Epithelial cell of proximal tubule (primary cell): ENCODE data around the gene KLHL29. TPM values are rescaled to one million over a fixed set of nuclear protein-coding genes. Genes with fewer than 3 reads are reported as not detected.

Experiments used
- DNase-seq: peaks from one replicate; pipeline ENCODE4 v3.0.0-alpha.2; 2011; ENCODE audit warnings: low read depth
- H3K4me3 ChIP-seq: 2 replicates; pipeline ENCODE4 v1.5.1; 2011; ENCODE audit warnings: low read depth, mild to moderate bottlenecking, low read length
- total RNA-seq: library from RNA; depleted of rRNA; stranded (reverse); fragments of >200 nt; gene quantifications from 2 replicates; pipeline ENCODE4 v1.2.3, GENCODE V29; 2015
- TF ChIP-seq, protein P1 (sequence below): conservative IDR thresholded peaks from 2 replicates; pipeline ENCODE4 v1.5.1; 2012; ENCODE audit warnings: low read depth, mild to moderate bottlenecking, low read length

The KLHL29 gene
- total RNA-seq, 1 donor from 2014 or later: 12.0 TPM

- DNase-seq: no peak
- TF ChIP-seq, protein P1, sequence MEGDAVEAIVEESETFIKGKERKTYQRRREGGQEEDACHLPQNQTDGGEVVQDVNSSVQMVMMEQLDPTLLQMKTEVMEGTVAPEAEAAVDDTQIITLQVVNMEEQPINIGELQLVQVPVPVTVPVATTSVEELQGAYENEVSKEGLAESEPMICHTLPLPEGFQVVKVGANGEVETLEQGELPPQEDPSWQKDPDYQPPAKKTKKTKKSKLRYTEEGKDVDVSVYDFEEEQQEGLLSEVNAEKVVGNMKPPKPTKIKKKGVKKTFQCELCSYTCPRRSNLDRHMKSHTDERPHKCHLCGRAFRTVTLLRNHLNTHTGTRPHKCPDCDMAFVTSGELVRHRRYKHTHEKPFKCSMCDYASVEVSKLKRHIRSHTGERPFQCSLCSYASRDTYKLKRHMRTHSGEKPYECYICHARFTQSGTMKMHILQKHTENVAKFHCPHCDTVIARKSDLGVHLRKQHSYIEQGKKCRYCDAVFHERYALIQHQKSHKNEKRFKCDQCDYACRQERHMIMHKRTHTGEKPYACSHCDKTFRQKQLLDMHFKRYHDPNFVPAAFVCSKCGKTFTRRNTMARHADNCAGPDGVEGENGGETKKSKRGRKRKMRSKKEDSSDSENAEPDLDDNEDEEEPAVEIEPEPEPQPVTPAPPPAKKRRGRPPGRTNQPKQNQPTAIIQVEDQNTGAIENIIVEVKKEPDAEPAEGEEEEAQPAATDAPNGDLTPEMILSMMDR: no peak
- H3K4me3 ChIP-seq: no peak overlapping the region
These were observed 94.1 kb downstream of the KLHL29 start for GRCh38 chr2:23478933-23479683.

DNA sequence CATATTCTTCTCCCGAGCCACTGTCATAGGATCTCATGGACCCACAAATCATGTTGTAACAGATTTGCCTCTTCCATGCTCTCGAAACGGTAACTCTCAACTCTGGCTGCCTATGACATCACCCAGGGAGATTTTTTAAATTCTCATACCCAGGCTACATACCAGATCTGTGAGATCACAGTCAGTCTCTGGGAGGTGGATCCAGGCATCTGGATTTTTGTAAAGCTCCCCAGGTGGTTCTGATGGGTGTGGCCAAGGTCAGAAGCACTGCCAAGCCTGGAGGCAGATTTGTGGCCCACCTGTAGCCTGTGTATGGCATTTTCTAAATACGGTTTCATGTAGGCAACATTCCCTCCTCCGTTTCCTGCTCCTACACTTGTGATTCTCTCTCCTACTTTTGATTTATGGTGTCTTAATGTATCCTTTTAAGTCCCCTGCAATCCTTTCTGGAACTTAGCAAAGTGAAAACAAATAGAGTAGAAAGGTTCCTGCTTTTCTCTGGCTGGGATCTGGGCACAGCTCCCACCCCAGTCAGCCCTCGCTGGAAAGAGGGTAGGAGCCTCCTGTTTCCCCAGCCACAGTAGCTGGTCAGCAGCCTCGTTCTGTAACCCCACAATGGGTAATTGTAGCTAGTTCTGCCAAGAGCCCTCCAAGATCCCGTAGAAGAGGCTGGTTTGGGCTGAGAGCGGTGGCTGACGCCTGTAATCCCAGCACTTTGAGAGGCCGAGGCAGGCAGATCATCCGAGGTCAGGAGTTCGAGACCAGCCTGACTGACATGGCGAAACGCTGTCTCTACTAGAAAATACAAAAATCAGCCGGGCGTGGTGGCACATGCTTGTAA, 96.2 kb downstream of the KLHL29 start:
- DNase-seq: peak; percentile 59
- H3K4me3 ChIP-seq: no peak overlapping the region
- TF ChIP-seq, protein P1: no peak

DNA sequence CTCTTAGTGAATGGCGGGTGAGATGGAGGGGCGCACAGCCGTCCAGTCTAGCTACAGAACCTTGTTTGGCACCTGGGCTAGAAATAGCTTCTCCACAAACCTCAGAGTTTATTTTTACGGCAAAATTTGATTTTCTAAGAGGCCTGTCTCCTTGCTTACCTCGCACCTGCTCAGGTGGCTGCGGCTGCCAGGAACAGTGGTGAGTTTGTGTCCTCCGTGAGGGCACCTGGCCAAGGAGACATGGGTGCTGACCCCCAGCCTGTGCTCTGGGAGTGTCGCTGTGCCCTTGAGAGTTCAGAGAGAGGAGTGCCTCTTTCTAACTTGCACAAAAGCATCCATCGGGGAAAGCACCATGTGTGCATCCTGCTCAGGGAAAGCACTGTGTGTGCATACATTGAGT, 97.2 kb downstream of the KLHL29 start:
- no peak overlapping the region for H3K4me3 ChIP-seq
- TF ChIP-seq, protein P1: no peak

GRCh38 chr2:23482607-23483006, 97.6 kb downstream of the KLHL29 start:
- H3K4me3 ChIP-seq: no peak overlapping the region
- TF ChIP-seq, protein P1: no peak
- no peak for DNase-seq

More for the DNA sequence above, 97.2 kb downstream of the KLHL29 start:
- no peak for DNase-seq

GRCh38 chr2:23483791-23484190, 98.8 kb downstream of the KLHL29 start:
- TF ChIP-seq, protein P1: no peak
- no peak overlapping the region for H3K4me3 ChIP-seq
- no peak for DNase-seq

- TF ChIP-seq, protein P1: no peak
- no peak for DNase-seq
- H3K4me3 ChIP-seq: no peak overlapping the region
These were observed 99.3 kb downstream of the KLHL29 start for GRCh38 chr2:23484275-23484674.
